SJSA1 (cell line): ENCODE results near the gene RRH. TPM values are rescaled to one million over a fixed set of nuclear protein-coding genes. Genes with fewer than 3 reads are reported as not detected.
"Not testable (repeated sequence)": the region's sequence is repeated elsewhere in the genome, so short reads cannot be mapped to it uniquely, and the experiment has no call there.

Source experiments
- DNase-seq, 2 experiments: peaks; one replicate each; pipeline ENCODE4 v3.0.0-alpha.2; 2015 to 2020; ENCODE audit warnings: low spot score in 2 of 2, low read depth in 1 of 2
- H3K27ac ChIP-seq: fragments of 250-450 bp; sonication (Bioruptor Pico); 2 replicates; pipeline ENCODE4 v1.5.1; 2020; ENCODE audit warnings: mild to moderate bottlenecking, moderate library complexity
- H3K27me3 ChIP-seq: fragments of 250-450 bp; sonication (Bioruptor Pico); replicated peaks from 2 replicates; pipeline ENCODE4 v1.5.1; 2020; ENCODE audit warnings: mild to moderate bottlenecking, moderate library complexity
- H3K36me3 ChIP-seq: fragments of 250-450 bp; sonication (Bioruptor Pico); 2 replicates; pipeline ENCODE4 v1.5.1; 2020; ENCODE audit warnings: mild to moderate bottlenecking
- H3K4me1 ChIP-seq: fragments of 250-450 bp; sonication (Bioruptor Pico); replicated peaks from 2 replicates; pipeline ENCODE4 v1.6.1; 2021; ENCODE audit warnings: mild to moderate bottlenecking
- H3K4me3 ChIP-seq: fragments of 250-450 bp; sonication (Bioruptor Pico); 2 replicates; pipeline ENCODE4 v1.5.1; 2020; ENCODE audit warnings: mild to moderate bottlenecking
- H3K9me3 ChIP-seq: fragments of 250-450 bp; sonication (Bioruptor Pico); replicated peaks from 2 replicates; pipeline ENCODE4 v1.5.1; 2020; ENCODE audit warnings: mild to moderate bottlenecking
- total RNA-seq: library from RNA; depleted of rRNA; stranded (reverse); fragments of >200 nt; shearing (Covaris generic); gene quantifications from 2 replicates; pipeline ENCODE4 v1.2.3, GENCODE V29; 2014; rRNA removed

RRH gene
- total RNA-seq: not detected in 2 replicates

GRCh38 chr4:109827672-109828071 is at the start of gene RRH:
TSS of gene RRH (plus strand) at chr4:109827972. CDS start at chr4:109828028, 56 bp downstream.
- Histone ChIP-seq H3K27ac (no peak within 1 kb of the TSS), H3K4me1 (no peaks in the 10 kb centered on the region), H3K4me3 (no peak within 1 kb of the TSS), H3K27me3 (no peaks in the 10 kb centered on the region), H3K9me3 (no peaks in the 10 kb centered on the region), H3K36me3 (peaks cover 47% of the 10 kb centered on the region)
- DNase-seq: no peak

- H3K9me3 ChIP-seq, H3K27me3 ChIP-seq, DNase-seq, H3K36me3 ChIP-seq, H3K27ac ChIP-seq, H3K4me1 ChIP-seq, H3K4me3 ChIP-seq: not testable (repeated sequence)
These were observed 45.7 kb upstream of the RRH start for GRCh38 chr4:109782092-109782491.

GRCh38 chr4:109786846-109787245 is 40.9 kb upstream of the RRH start:
- H3K4me1 ChIP-seq: no peaks in the 10 kb centered on the region
- DNase-seq: no peak
- no peaks in the 10 kb centered on the region for H3K36me3 ChIP-seq

GRCh38 chr4:109787807-109788206 is 40.0 kb upstream of the RRH start:
- no peaks in the 10 kb centered on the region for H3K4me1 ChIP-seq
- H3K27me3 ChIP-seq: no peaks in the 10 kb centered on the region
- H3K9me3 ChIP-seq: no peaks in the 10 kb centered on the region
- no peak for DNase-seq
- H3K36me3 ChIP-seq: no peaks in the 10 kb centered on the region
- H3K27ac ChIP-seq: no peak overlapping the region
- no peak overlapping the region for H3K4me3 ChIP-seq

More at GRCh38 chr4:109786846-109787245, 40.9 kb upstream of the RRH start:
- Histone ChIP-seq H3K4me3 (no peak overlapping the region), H3K27ac (no peak overlapping the region), H3K27me3 (no peaks in the 10 kb centered on the region), H3K9me3 (no peaks in the 10 kb centered on the region)

GRCh38 chr4:109795059-109795458 is 32.7 kb upstream of the RRH start:
- no peak for DNase-seq
- Histone ChIP-seq H3K27me3 (no peaks in the 10 kb centered on the region), H3K36me3 (no peaks in the 10 kb centered on the region), H3K27ac (no peak overlapping the region), H3K9me3 (no peaks in the 10 kb centered on the region), H3K4me1 (no peaks in the 10 kb centered on the region), H3K4me3 (no peak overlapping the region)

GRCh38 chr4:109798866-109799265 is 28.9 kb upstream of the RRH start:
- no peak for DNase-seq
- Histone ChIP-seq H3K36me3 (no peaks in the 10 kb centered on the region), H3K27me3 (no peaks in the 10 kb centered on the region), H3K27ac (no peak overlapping the region), H3K4me3 (no peak overlapping the region), H3K9me3 (no peaks in the 10 kb centered on the region), H3K4me1 (no peaks in the 10 kb centered on the region; the same call in 1 of the 2 replicates)

GRCh38 chr4:109801099-109801789 is 26.5 kb upstream of the RRH start:
- Histone ChIP-seq H3K27me3 (no peaks in the 10 kb centered on the region), H3K4me3 (no peak overlapping the region), H3K4me1 (no peaks in the 10 kb centered on the region; the same call in 1 of the 2 replicates), H3K9me3 (no peaks in the 10 kb centered on the region), H3K36me3 (no peaks in the 10 kb centered on the region), H3K27ac (no peak overlapping the region)
- no peak for DNase-seq

GRCh38 chr4:109801895-109802319 is 25.9 kb upstream of the RRH start, which contains the start of gene CFI:
TSS of gene CFI (minus strand) at chr4:109801999. CDS start at chr4:109801971, 28 bp downstream.
- Histone ChIP-seq H3K27ac (no peak within 1 kb of the TSS), H3K27me3 (no peaks in the 10 kb centered on the region), H3K4me1 (no peaks in the 10 kb centered on the region; the same call in 1 of the 2 replicates), H3K4me3 (no peak within 1 kb of the TSS), H3K36me3 (no peaks in the 10 kb centered on the region), H3K9me3 (no peaks in the 10 kb centered on the region)
- peak in 1 of 2 experiments; percentile 25 for DNase-seq

GRCh38 chr4:109803924-109804571 is 23.7 kb upstream of the RRH start:
- DNase-seq: peak in 1 of 2 experiments; percentile 32
- H3K4me3 ChIP-seq: no peak overlapping the region

GRCh38 chr4:109809655-109810054 is 18.1 kb upstream of the RRH start:
- no peak for DNase-seq
- no peaks in the 10 kb centered on the region for H3K27me3 ChIP-seq
- H3K4me3 ChIP-seq: no peak overlapping the region
- no peaks in the 10 kb centered on the region for H3K4me1 ChIP-seq
- H3K9me3 ChIP-seq: no peaks in the 10 kb centered on the region
- no peaks in the 10 kb centered on the region for H3K36me3 ChIP-seq
- H3K27ac ChIP-seq: no peak overlapping the region

More at GRCh38 chr4:109803924-109804571, 23.7 kb upstream of the RRH start:
- H3K4me1 ChIP-seq: no peaks in the 10 kb centered on the region; the same call in 1 of the 2 replicates
- no peaks in the 10 kb centered on the region for H3K9me3 ChIP-seq
- no peaks in the 10 kb centered on the region for H3K27me3 ChIP-seq
- H3K36me3 ChIP-seq: no peaks in the 10 kb centered on the region
- H3K27ac ChIP-seq: no peak overlapping the region

GRCh38 chr4:109810552-109811387 is 17.0 kb upstream of the RRH start:
- no peak overlapping the region for H3K27ac ChIP-seq
- no peaks in the 10 kb centered on the region for H3K9me3 ChIP-seq
- no peaks in the 10 kb centered on the region for H3K36me3 ChIP-seq
- H3K27me3 ChIP-seq: no peaks in the 10 kb centered on the region
- H3K4me1 ChIP-seq: no peaks in the 10 kb centered on the region
- DNase-seq: no peak
- no peak overlapping the region for H3K4me3 ChIP-seq

- Histone ChIP-seq H3K36me3 (peaks cover 2% of the 10 kb centered on the region; the same call in 1 of the 2 replicates), H3K4me1 (peaks cover 4% of the 10 kb centered on the region), H3K9me3 (no peaks in the 10 kb centered on the region), H3K27me3 (no peaks in the 10 kb centered on the region), H3K27ac (no peak overlapping the region), H3K4me3 (no peak overlapping the region)
- DNase-seq: no peak
These were observed 16.1 kb upstream of the RRH start for GRCh38 chr4:109811707-109812106.

GRCh38 chr4:109815151-109816081 is 12.4 kb upstream of the RRH start, which contains the start of gene GAR1:
TSS of gene GAR1 (plus strand) at chr4:109815762. CDS start at chr4:109816165, 403 bp downstream.
- Histone ChIP-seq H3K4me1 (peaks cover 8% of the 10 kb centered on the region), H3K27ac (peak within 1 kb of the TSS; percentile 58), H3K4me3 (peak within 1 kb of the TSS; percentile 55), H3K36me3 (peaks cover 32% of the 10 kb centered on the region), H3K9me3 (no peaks in the 10 kb centered on the region), H3K27me3 (no peaks in the 10 kb centered on the region)
- peak; percentile 88 for DNase-seq
